ENCODE measurements around the gene FOXF2.
"Not testable (repeated sequence)": the region's sequence is repeated elsewhere in the genome, so short reads cannot be mapped to it uniquely, and the experiment has no call there.

The FOXF2 gene

DNA sequence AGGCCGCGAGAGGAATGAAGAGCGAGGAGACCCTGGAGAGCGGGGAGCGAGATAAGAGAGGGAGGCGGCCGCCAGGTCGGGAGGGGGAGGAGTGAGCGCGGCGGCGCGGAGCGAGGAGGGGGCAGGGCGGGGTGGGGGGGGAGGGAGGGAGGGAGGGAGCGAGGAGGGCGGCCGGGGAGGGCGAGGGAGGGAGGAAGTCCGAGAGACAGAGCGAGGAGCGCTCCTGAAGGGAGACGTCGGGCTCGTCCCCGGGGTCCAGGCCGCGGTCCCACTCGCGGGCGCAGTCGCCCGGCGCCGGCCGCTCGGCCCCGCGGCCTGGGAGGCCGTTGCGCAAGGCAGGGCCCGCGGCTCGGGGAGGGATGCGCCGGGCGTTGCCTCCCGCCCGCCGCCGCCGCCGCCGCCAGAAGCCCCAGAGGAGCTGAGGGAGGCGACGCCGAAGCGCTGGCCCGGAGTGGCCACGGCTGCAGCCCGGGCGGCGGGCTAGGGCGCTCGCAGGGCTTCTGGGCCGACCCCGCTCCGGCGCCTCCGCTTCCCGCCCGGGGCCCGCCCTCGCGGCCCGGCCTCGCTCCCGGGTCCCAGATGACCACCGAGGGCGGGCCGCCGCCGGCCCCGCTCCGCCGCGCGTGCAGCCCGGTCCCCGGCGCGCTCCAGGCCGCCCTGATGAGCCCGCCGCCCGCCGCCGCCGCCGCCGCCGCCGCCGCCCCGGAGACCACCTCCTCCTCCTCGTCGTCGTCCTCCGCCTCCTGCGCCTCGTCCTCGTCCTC lies at the start of gene FOXF2:
FOXF2 (plus strand) TSS at position 208 of the 764 bp plus-strand sequence; CDS start at position 580, 372 bp downstream.
- no peak for DNase-seq (ENCODE audit: low read depth)

DNA sequence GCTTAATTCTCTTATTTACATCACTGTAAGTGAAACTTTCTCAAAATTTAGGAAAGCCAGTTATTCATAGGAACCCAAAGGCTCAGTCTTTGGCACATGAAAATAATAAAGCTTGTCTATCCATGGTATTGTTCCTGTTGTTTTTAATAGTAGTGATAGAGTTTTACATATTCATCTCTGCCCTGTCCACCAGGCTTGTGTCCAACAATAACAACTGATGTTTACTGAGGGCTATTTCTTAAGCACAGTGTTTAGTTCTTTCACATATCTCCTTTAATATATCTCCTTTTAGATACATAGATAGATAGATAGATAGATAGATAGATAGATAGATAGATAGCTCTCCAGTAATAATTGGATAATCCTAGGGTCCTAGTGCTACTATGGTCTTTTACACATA lies 43.3 kb upstream of the FOXF2 start:
- DNase-seq (ENCODE audit: low read depth) = no peak

GRCh38 chr6:1346558-1347091 lies 42.8 kb upstream of the FOXF2 start:
- no peak for DNase-seq (ENCODE audit: low read depth)

GRCh38 chr6:1347161-1347560 lies 42.2 kb upstream of the FOXF2 start:
- no peak for DNase-seq (ENCODE audit: low read depth)

- no peak for DNase-seq (ENCODE audit: low read depth)
These were observed 40.7 kb upstream of the FOXF2 start for GRCh38 chr6:1348675-1349074.

DNA sequence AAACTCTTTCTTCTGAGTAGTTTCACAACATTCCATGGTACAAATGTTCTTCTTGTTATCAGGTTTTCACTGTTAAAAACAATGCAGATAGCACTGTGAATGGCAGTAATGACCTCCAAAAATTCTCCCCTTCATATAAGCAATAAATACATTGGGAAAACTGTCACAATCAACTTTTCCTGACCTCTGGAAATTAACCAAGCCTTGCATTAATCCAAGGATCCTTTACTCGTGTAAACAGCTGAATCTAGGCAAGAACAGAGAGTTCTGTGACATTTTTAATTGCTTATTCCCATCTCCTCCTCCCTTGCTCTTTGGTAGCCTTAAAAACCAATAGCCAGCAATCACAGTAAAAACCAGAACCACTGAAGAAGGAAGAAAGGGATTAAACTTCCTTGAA lies 39.7 kb upstream of the FOXF2 start:
- no peak for DNase-seq (ENCODE audit: low read depth)

GRCh38 chr6:1351381-1352008 lies 37.9 kb upstream of the FOXF2 start:
- DNase-seq (ENCODE audit: low read depth) = no peak

GRCh38 chr6:1355068-1355467 lies 34.3 kb upstream of the FOXF2 start:
- not testable (repeated sequence) for DNase-seq (ENCODE audit: low read depth)

DNA sequence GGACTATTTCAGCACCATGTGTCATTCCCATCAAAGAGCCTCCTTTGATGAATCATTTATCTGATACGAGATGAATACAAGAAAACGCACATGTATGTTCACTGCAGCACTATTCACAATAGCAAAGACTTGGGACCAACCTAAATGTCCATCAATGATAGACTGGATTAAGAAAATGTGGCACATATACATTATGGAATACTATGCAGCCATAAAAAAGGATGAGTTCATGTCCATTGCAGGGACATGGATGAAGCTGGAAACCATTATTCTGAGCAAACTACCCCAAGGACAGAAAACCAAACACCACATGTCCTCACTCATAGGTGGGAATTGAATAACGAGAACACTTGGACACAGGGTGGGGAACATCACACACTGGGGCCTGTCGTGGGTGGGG lies 27.7 kb upstream of the FOXF2 start:
- DNase-seq (ENCODE audit: low read depth) = not testable (repeated sequence)

GRCh38 chr6:1362643-1363042 lies 26.7 kb upstream of the FOXF2 start:
- no peak for DNase-seq (ENCODE audit: low read depth)

DNA sequence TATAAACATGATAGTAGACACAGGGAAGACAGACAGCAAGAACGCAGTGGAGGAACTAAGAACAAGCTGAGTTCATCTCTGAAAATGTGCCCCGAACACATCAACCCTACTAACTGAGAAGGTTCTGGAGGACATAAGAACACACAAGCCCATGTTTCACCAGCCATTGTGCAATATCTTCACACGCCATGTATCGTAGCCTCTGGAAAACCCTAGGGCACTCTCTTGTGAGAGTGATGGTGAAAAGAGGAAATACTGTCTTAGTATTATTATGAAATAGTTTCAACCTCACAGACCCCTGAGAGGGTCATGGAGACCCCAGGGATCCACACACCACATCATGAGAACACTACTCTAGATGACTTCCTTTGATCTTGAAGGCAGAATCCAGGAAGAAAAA lies 26.1 kb upstream of the FOXF2 start:
- DNase-seq (ENCODE audit: low read depth) = no peak

- no peak for DNase-seq (ENCODE audit: low read depth)
These were observed 25.4 kb upstream of the FOXF2 start for GRCh38 chr6:1363729-1364572.

GRCh38 chr6:1364791-1365190 lies 24.6 kb upstream of the FOXF2 start:
- DNase-seq (ENCODE audit: low read depth) = no peak

GRCh38 chr6:1365686-1366085 lies 23.7 kb upstream of the FOXF2 start:
- DNase-seq (ENCODE audit: low read depth) = no peak

DNA sequence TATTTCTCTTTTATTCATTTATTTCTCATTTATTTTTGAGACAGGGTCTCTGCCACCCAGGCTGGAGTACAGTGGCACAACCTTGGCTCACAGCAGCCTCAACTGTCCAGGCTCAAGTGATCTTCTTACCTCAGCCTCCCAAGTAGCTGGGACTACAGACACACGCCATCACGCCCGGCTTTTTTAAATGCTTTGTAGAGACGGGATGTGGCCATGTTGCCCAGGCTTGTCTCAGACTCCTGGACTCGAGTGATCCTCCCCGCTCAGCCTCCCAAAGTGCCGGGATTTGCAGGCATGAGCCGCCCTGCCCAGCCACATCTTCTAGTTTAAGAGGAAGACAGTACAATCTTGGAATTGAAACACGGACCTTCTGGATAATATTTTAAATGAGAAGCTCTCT lies 21.6 kb upstream of the FOXF2 start:
- no peak for DNase-seq (ENCODE audit: low read depth)

- no peak for DNase-seq (ENCODE audit: low read depth)
These were observed 20.4 kb upstream of the FOXF2 start for GRCh38 chr6:1368940-1369339.

DNA sequence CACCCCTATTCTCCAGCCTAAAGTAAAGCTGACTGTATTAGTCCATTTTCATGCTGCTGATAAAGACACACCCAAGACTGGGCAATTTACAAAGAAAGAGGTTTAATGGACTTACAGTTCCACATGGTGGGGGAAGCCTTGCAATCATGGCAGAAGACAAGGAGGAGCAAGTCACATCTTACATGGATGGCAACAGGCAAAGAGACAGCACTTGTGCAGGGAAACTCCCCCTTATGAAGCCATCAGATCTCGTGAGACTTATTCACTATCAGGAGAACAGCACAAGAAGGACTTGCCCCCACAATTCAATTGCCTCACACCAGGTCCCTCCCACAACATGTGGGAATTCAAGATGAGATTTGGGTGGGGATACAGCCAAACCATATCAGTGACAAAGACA lies 19.7 kb upstream of the FOXF2 start:
- DNase-seq (ENCODE audit: low read depth) = not testable (repeated sequence)

GRCh38 chr6:1371933-1372332 lies 17.4 kb upstream of the FOXF2 start:
- no peak for DNase-seq (ENCODE audit: low read depth)

DNA sequence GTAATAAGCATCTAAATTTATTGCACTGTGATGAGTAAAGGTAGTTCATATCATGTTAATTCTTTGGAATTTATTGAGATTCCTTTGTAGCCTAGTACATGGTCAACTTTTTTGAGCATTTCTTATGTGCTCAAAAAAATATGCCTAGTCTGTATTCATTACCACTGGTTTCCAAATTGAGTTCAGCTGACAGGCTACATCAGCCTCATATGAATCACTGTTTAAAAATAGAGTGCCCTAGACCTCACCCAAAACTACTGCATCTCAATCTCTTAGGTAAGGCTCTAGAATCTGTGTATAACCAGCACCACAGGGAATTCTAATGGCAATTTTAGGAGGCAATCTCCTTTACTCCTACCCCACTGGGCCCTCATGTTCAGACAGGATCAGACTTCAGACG lies 16.7 kb upstream of the FOXF2 start:
- no peak for DNase-seq (ENCODE audit: low read depth)

- no peak for DNase-seq (ENCODE audit: low read depth)
These were observed 12.7 kb upstream of the FOXF2 start for GRCh38 chr6:1376653-1377052.

- DNase-seq (ENCODE audit: low read depth) = no peak
These were observed 11.8 kb upstream of the FOXF2 start for GRCh38 chr6:1377526-1377925.

Measured in CMK (cell line).